Activated naive CD4-positive, alpha-beta T cell treated with Interleukin-2 at 50 U/mL for 16 hours (primary cell): Measurements from ENCODE around the gene MAGI1.

Experiments used
- DNase-seq: peaks from one replicate; pipeline ENCODE4 v3.0.0-alpha.2; 2020

The MAGI1 gene

DNA sequence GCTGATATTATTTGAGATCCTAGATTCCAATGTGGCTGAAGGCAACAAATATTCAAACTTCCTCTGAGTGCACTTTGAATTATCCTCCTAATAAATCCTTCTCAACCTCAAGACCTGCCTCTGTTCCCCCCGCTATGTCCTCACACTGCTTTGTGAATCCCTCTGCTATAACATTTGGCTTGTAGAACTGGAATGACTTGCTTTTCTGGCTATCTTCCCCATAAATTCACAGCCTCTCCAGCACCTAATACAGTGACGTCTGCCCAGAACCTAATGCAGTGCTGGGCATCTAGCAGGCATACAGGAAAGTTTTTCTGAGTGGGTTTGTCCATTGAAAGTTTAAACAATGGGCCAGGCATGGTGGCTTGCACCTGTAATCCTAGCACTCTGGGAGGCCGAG is 707.0 kb downstream of the MAGI1 start:
- DNase-seq: no peak

DNA sequence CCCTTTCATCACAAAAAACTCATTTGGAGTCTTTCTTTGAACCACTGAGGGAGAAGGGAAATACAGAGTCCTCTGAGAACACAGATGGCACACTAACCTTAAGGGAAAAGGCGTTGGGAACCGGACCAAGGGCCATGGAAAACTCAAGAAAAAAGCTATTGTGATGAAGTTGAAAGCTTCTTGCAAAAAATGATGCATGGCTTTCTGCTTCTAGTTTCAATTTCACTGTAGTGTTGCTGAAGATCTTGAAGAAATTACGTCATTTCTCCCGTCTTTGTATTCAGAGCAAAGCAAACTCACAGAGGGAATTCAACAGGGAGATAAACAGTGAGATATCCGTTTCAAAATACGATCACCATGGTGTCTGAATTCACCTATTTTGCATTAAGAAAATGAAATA is 708.6 kb downstream of the MAGI1 start:
- DNase-seq: no peak

DNA sequence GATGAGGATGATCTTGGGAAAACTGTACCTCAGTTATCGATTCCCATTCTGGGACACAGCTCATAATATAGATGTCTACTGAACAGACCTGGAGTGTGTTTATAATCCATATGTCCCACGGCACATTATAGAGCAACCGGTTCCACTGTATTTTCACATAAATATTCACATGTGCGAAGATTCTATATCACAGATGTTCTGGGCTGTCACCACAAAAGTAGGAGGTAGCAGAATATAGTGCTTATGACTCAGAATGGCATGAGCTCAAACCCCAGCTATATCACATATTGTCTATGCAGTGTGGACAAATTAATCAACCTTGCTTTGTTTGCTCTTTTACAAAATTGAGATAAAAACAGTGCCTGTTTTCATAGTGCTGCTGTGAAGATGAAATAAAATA is 710.6 kb downstream of the MAGI1 start:
- DNase-seq: no peak

DNA sequence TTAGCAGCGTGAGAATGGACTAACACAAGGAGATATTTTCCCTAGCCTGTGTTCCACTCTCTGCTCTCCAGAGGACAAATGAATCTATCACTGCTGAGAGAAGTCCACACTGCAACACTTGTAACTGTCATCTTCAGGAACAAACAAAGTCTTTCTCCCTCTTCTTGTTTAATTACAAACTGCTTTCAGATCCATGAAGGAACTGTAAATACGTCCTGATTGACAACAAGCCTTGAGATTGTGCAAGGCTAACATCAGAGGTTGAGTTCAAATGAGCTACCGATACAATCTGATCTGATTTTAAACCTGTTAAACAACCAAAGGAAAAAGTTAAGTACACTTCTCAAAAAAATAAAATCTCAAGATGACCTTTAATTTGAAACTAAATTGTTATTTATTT is 712.1 kb downstream of the MAGI1 start:
- DNase-seq: no peak

DNA sequence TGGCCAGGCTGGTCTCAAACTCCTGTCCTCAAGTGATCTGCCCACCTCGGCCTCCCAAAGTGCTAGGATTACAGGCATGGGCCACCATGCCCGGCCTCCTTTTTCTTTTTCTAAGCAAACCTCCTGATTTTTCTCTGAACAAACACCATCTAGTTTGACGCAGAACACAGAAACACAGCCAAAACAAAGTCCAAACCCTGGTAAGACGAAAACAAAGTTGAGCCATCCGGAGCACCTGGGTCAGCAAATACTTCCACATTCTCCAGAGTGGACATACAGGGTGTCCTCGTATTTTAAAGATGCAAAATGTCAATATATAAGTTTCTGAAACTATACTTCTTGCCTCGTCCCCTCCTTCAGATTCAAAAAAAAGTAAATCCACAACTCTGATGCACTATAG is 715.8 kb downstream of the MAGI1 start:
- no peak for DNase-seq

DNA sequence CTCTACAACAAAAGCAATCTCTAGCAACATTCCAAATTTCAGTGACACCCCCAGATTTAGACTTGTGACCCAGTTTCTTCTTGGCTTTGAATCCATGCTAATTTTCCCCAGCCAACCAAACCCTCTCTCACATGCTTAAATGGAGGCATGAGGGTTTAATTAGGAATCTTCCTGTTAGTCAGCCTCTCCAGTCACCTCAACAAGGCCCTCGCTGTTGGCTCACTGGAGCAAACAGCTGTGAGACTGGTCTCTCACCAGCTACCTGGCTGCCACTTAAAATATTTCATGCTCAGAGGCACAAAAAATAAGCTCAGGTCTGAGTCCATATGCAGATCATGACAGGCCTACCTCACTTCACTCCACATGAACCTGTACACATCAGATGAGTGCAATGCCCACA is 720.5 kb downstream of the MAGI1 start:
- DNase-seq: no peak

DNA sequence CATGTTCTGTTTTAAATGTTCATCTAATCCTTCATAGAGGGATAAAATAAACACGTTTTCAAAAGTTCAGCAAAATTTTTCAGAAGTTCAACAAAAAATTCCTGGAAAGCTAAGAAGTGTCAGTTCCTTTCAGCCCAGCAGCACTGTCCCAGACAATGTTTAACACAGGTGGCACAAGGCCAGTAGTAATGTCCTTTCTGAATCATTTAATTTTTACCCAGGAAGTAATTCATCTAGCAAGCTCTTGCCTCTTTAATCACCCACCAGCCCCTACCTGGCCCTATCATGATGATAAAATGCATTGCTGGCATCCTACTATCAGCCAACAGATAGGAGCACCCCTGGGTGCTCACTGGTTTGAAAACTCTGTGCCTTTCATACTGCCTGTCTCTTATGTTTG is 723.8 kb downstream of the MAGI1 start:
- no peak for DNase-seq

DNA sequence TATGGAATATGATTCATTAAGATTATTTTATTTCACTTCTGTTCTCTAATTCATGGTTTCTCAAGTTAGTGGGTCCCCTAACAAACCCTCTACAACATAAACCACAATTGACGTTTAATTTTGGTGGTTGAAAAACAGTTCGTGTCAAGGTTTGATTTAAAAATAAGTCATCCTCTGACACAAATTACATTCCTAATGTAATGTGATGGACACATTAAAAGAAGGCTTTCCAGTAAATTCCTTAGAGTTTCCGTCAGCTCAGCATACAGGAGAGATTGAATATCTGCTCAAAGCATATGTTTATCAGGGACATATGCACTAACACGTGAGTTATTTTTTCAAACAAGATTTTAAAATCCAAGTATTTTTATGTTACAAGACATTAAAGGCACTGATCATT is 724.4 kb downstream of the MAGI1 start:
- no peak for DNase-seq

DNA sequence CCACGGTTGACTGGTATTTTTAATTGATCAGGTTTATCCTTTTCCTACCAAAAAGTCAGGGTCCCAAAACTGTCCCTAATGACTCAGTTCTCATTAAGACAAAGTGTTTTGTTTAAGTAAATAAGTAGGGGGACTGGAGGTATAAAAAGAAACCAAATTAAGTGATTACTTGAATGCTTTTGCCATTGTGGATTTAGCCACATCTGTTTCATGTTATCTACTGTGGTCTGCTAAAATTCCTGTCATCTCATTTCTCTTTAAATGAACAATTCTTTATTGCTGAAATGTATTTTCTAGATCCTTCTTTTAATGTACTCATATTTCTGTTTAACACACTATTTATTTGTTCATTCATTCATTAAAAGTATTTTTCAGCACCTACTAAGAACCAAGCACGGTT is 725.1 kb downstream of the MAGI1 start:
- DNase-seq: no peak

DNA sequence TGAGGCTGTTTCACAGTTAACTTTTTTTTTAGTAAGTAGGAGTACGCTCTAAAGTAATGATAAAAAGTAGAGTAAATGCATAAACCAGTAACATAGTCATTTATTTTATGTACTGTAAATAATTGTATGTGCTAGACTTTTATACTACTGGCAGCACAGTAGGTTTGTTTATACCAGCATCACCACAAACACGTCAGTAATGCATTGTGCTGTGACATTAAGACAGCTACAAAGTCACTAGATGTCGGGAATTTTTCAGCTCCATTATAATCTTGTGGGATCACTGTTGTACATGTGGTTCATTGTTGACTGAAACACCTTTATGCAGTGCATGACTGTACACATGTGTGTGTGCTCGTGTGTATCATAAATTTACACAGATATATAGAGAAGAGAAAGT is 732.9 kb downstream of the MAGI1 start:
- no peak for DNase-seq
